Skeletal muscle satellite cell (primary cell): ENCODE measurements around the gene KCNK6.
"Not testable (repeated sequence)": the region's sequence is repeated elsewhere in the genome, so short reads cannot be mapped to it uniquely, and the experiment has no call there.

ENCODE experiments used
- H3K27me3 ChIP-seq: 2 replicates; pipeline ENCODE4 v1.7.0; 2013; ENCODE audit warnings: low read length; ENCODE audit not compliant: control insufficient read depth, insufficient read depth
- H3K36me3 ChIP-seq: 2 replicates; pipeline ENCODE4 v1.7.0; 2013; ENCODE audit warnings: mild to moderate bottlenecking, control low read depth, low read length; ENCODE audit not compliant: insufficient read depth
- H3K4me1 ChIP-seq: 2 replicates; pipeline ENCODE4 v1.7.0; 2013; ENCODE audit warnings: low read length; ENCODE audit not compliant: control insufficient read depth, insufficient read depth
- H3K4me2 ChIP-seq: 2 replicates; pipeline ENCODE4 v1.7.0; 2013; ENCODE audit warnings: mild to moderate bottlenecking, low read length
- H3K4me3 ChIP-seq: 2 replicates; pipeline ENCODE4 v1.7.0; 2013; ENCODE audit warnings: low read length
- H3K9ac ChIP-seq: 2 replicates; pipeline ENCODE4 v1.7.0; 2013; ENCODE audit warnings: mild to moderate bottlenecking, low read depth, low read length, moderate library complexity
- H3K9me3 ChIP-seq: replicated peaks from 2 replicates; pipeline ENCODE4 v1.7.0; 2013; ENCODE audit warnings: mild to moderate bottlenecking, control low read depth, low read length

The KCNK6 gene

GRCh38 chr19:38355728-38356725 is 36.4 kb downstream of the KCNK6 start:
- Histone ChIP-seq H3K4me2 (no peak overlapping the region), H3K9me3 (no peaks in the 10 kb centered on the region), H3K36me3 (no peaks in the 10 kb centered on the region), H3K9ac (no peak overlapping the region), H3K27me3 (peaks cover 64% of the 10 kb centered on the region), H3K4me1 (no peaks in the 10 kb centered on the region), H3K4me3 (no peak overlapping the region)

- Histone ChIP-seq H3K4me3 (no peak overlapping the region), H3K9me3 (no peaks in the 10 kb centered on the region), H3K4me1 (peaks cover 4% of the 10 kb centered on the region), H3K4me2 (no peak overlapping the region), H3K36me3 (no peaks in the 10 kb centered on the region), H3K9ac (no peak overlapping the region), H3K27me3 (peaks cover 57% of the 10 kb centered on the region)
Observed at GRCh38 chr19:38358071-38358470, 38.4 kb downstream of the KCNK6 start.

GRCh38 chr19:38359242-38360021 is 39.8 kb downstream of the KCNK6 start:
- peaks cover 53% of the 10 kb centered on the region for H3K27me3 ChIP-seq
- H3K4me2 ChIP-seq = no peak overlapping the region
- H3K4me3 ChIP-seq = no peak overlapping the region
- no peaks in the 10 kb centered on the region for H3K36me3 ChIP-seq
- no peak overlapping the region for H3K9ac ChIP-seq
- no peaks in the 10 kb centered on the region for H3K9me3 ChIP-seq
- H3K4me1 ChIP-seq = peaks cover 4% of the 10 kb centered on the region

- H3K27me3 ChIP-seq = peaks cover 49% of the 10 kb centered on the region
- H3K4me3 ChIP-seq = no peak overlapping the region
- no peak overlapping the region for H3K9ac ChIP-seq
- H3K4me2 ChIP-seq = no peak overlapping the region
- H3K36me3 ChIP-seq = no peaks in the 10 kb centered on the region
- no peaks in the 10 kb centered on the region for H3K9me3 ChIP-seq
- H3K4me1 ChIP-seq = peaks cover 4% of the 10 kb centered on the region
Observed at GRCh38 chr19:38360351-38360750, 40.7 kb downstream of the KCNK6 start.

GRCh38 chr19:38360839-38361631 is 41.4 kb downstream of the KCNK6 start:
- Histone ChIP-seq H3K9me3 (no peaks in the 10 kb centered on the region), H3K27me3 (peaks cover 47% of the 10 kb centered on the region), H3K9ac (no peak overlapping the region), H3K4me3 (peak overlapping the region; percentile 73), H3K4me2 (peak overlapping the region; percentile 88), H3K36me3 (no peaks in the 10 kb centered on the region), H3K4me1 (peaks cover 4% of the 10 kb centered on the region)

GRCh38 chr19:38361633-38362075 is 42.0 kb downstream of the KCNK6 start:
- Histone ChIP-seq H3K9me3 (no peaks in the 10 kb centered on the region), H3K4me2 (peak overlapping the region; percentile 88), H3K27me3 (peaks cover 44% of the 10 kb centered on the region), H3K4me1 (peaks cover 4% of the 10 kb centered on the region), H3K4me3 (peak overlapping the region; percentile 73), H3K9ac (no peak overlapping the region), H3K36me3 (no peaks in the 10 kb centered on the region)

- H3K4me3 ChIP-seq = peak overlapping the region; percentile 73
- H3K9ac ChIP-seq = peak overlapping the region; percentile 9
- H3K27me3 ChIP-seq = peaks cover 46% of the 10 kb centered on the region
- peaks cover 4% of the 10 kb centered on the region for H3K4me1 ChIP-seq
- H3K36me3 ChIP-seq = no peaks in the 10 kb centered on the region
- peak overlapping the region; percentile 88 for H3K4me2 ChIP-seq
- H3K9me3 ChIP-seq = no peaks in the 10 kb centered on the region
Observed at GRCh38 chr19:38362076-38362945, 42.7 kb downstream of the KCNK6 start.

GRCh38 chr19:38362946-38363688 is 43.5 kb downstream of the KCNK6 start:
- not testable (repeated sequence) for H3K9ac ChIP-seq, H3K9me3 ChIP-seq, H3K36me3 ChIP-seq, H3K4me1 ChIP-seq
- Histone ChIP-seq H3K27me3 (peaks cover 46% of the 10 kb centered on the region), H3K4me2 (peak overlapping the region; percentile 88), H3K4me3 (peak overlapping the region; percentile 73)

- Histone ChIP-seq H3K9ac (no peak overlapping the region), H3K27me3 (peaks cover 21% of the 10 kb centered on the region), H3K4me1 (peaks cover 4% of the 10 kb centered on the region), H3K9me3 (no peaks in the 10 kb centered on the region), H3K4me2 (no peak overlapping the region), H3K36me3 (no peaks in the 10 kb centered on the region), H3K4me3 (no peak overlapping the region)
Observed at GRCh38 chr19:38367041-38367440, 47.4 kb downstream of the KCNK6 start.

- no peak overlapping the region for H3K4me2 ChIP-seq
- H3K9me3 ChIP-seq = no peaks in the 10 kb centered on the region
- peaks cover 21% of the 10 kb centered on the region for H3K27me3 ChIP-seq
- peaks cover 4% of the 10 kb centered on the region for H3K4me1 ChIP-seq
- H3K36me3 ChIP-seq = no peaks in the 10 kb centered on the region
- H3K4me3 ChIP-seq = no peak overlapping the region
- H3K9ac ChIP-seq = no peak overlapping the region
Observed at GRCh38 chr19:38369584-38369983, 49.9 kb downstream of the KCNK6 start.
